Activated gamma-delta T cell treated with anti-CD3 and anti-CD28 coated beads, Interleukin-2, amount 50 U/mL, for 16 hours (primary cell): Measurements from ENCODE around the gene SIGLEC7.
A peak's percentile ranks its signal among the peaks of the same experiment; 100 is the strongest.

Experiments
- DNase-seq: peaks from one replicate; pipeline ENCODE4 v3.0.0-alpha.2; 2020; ENCODE audit warnings: low read depth

SIGLEC7 gene

GRCh38 chr19:51142119-51142518 is at the start of gene SIGLEC7:
TSS of gene SIGLEC7 (plus strand) at chr19:51142301. CDS start at chr19:51142370, 69 bp downstream.
- no peak for DNase-seq

- no peak for DNase-seq
These were observed 49.0 kb upstream of the SIGLEC7 start for GRCh38 chr19:51093101-51093500.

- DNase-seq = no peak
These were observed 48.4 kb upstream of the SIGLEC7 start for GRCh38 chr19:51093510-51094345.

GRCh38 chr19:51094696-51095279 is 47.3 kb upstream of the SIGLEC7 start:
- DNase-seq = no peak

GRCh38 chr19:51096473-51097165 is 45.5 kb upstream of the SIGLEC7 start:
- DNase-seq = no peak

- peak; percentile 70 for DNase-seq
These were observed 44.8 kb upstream of the SIGLEC7 start for GRCh38 chr19:51097166-51097738.

GRCh38 chr19:51097796-51098195 is 44.3 kb upstream of the SIGLEC7 start:
- no peak for DNase-seq

GRCh38 chr19:51098365-51099046 is 43.6 kb upstream of the SIGLEC7 start:
- peak; percentile 21 for DNase-seq

- DNase-seq = no peak
These were observed 43.1 kb upstream of the SIGLEC7 start for GRCh38 chr19:51099047-51099382.

GRCh38 chr19:51100601-51101000 is 41.5 kb upstream of the SIGLEC7 start:
- DNase-seq = no peak

- DNase-seq = no peak
These were observed 40.8 kb upstream of the SIGLEC7 start for GRCh38 chr19:51101171-51101865.

- no peak for DNase-seq
These were observed 39.1 kb upstream of the SIGLEC7 start for GRCh38 chr19:51102991-51103390.

GRCh38 chr19:51103926-51104341 is 38.2 kb upstream of the SIGLEC7 start:
- DNase-seq = no peak

GRCh38 chr19:51107406-51108065 is 34.6 kb upstream of the SIGLEC7 start:
- no peak for DNase-seq

- DNase-seq = peak; percentile 99
These were observed 33.9 kb upstream of the SIGLEC7 start, which contains the start of gene CTU1 for GRCh38 chr19:51108066-51108804. TSS of gene CTU1 (minus strand) at chr19:51108409. CDS start at chr19:51104569, 3,840 bp downstream.

GRCh38 chr19:51108805-51109146 is 33.3 kb upstream of the SIGLEC7 start:
- no peak for DNase-seq

- DNase-seq = no peak
These were observed 31.5 kb upstream of the SIGLEC7 start for GRCh38 chr19:51110666-51110971.

GRCh38 chr19:51111606-51112005 is 30.5 kb upstream of the SIGLEC7 start:
- no peak for DNase-seq

- DNase-seq = no peak
These were observed 27.9 kb upstream of the SIGLEC7 start for GRCh38 chr19:51114087-51114729.

GRCh38 chr19:51116736-51117286 is 25.3 kb upstream of the SIGLEC7 start:
- no peak for DNase-seq
